Amniotic epithelial cell (primary cell): ENCODE measurements around the gene PTTG1IP.

ENCODE experiments used
- DNase-seq: peaks from one replicate; pipeline ENCODE4 v3.0.0-alpha.2; 2010; ENCODE audit warnings: low read depth

The PTTG1IP gene

DNA sequence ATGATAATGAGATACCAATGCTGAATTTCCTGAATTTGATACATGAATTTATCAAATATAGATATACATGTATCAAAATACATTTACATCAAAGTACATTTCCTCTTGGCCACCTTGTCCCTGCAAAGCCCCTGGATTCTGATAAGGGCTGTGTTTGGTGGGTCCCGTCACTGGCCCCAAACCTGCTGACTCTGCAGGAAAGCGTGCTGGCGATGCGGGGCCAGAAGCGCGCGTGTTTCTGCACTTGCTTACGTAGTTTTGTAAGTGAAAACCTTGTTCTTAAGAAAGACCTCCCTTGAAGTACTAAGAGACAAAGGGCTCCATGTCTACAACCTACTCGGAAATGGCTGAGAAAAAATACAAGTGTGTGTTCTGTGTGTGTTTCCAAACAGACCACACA is 36.2 kb upstream of the PTTG1IP start:
- no peak for DNase-seq

DNA sequence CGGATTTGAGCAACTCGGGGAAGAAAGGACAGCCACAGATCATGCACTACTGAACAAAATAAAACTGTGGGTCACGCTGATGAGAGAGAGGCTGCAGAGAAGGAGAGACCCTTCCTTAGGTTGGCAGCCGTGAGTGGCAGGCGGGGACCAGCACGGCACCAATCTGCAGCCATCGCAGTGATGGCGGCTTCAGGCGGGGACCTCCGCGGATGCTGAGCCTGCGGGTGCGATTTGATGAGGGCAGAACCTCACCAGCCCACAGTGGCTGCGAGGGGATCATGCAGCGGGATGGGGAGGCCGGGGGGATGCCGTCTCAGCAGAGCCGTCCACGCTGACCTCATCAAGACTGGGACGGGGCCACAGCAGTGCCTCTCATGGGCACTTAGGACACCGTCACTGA is 35.4 kb upstream of the PTTG1IP start:
- no peak for DNase-seq

DNA sequence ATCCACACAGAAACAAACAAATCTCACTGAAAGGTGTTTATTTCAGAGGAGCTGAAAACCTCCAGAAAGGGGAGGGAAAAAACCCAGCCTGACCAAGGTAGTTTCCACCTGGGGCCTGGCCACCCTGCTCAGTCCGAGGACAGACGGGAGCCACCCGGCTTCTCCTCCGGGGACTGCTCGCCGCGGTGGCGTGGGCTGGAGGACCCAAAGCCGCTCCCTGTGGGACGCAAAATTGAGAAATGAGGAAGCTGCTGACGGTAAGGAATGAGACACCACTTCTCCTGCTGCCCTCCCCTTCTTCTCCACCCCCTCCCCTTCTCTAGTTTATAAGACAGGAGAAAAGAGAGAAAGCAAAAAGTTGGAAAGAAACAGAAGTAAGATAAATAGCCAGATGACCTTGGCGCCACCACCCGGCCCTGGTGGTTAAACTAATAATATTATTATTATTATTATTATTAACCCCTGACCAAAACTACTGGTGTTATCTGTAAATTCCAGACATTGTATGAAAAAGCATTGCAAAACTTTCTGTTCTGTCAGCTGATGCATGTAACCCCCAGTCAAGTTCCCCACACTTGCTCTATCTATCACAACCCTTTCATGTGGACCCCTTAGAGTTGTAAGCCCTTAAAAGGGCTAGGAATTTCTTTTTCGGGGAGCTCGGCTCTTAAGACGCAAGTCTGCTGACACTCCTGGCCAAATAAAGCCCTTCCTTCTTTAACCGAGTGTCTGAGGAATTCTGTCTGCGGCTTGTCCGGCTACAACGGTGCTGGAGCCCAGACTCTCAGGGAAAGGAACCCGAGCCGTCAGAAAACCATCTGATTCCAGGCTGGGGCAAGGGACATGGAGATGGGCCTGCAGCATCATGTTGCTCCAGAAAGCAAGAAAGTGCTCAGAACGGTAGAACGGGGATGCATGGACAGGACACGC is 34.7 kb upstream of the PTTG1IP start:
- peak; percentile 38 for DNase-seq

DNA sequence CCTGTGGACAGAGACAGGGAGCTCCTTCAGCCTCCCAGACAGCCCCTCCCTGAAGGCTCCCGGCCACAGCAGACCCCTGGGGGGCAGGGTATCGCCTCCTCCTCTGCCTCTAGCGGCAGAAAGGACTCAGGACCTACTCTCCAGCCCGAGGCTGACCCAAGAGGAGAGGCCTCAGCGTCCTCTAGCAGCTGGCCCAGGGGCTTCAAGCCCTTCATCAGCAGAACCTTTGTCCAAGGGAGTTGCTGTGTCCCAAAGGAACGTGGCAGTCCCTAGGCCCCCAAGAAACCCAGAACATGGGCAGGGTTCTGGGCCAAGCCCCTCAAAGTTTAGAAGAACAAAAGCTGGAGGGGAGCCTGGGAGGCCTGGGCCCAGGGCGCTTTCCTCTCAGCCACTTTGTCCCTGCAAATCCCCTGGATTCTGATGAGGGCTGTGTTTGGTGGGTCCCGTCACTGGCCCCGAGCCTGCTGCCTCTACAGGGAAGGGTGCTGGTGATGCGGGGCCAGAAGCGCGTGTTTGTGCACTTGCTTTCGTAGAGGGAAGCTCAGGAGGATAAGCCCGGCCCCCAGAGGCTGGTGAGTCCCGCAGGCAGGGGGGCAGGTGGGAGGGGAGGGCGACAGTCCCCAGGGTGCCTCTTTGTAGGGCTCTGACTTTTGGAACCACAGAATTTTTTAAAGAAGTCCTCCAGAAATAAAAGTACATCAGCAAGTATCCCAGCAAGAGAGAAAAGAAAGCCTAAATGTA is 33.9 kb upstream of the PTTG1IP start:
- no peak for DNase-seq

DNA sequence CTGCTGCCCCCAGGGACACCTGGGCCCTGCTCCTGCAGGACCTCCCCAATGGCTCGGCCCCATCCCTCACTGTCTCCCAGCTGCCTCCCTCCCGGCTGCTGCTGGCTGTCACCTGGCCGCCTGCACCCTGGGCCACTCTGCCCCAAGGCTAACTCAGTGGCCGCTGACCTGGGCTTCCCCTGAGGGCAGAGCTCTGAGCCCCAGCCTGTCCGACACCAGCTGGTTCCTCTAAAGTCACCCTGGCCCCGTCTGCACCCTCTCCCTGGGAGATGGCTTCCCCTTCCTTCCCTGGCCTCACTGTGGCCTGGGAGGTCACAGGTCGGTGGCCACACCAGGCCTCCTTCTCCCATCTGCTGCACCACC is 32.2 kb upstream of the PTTG1IP start:
- no peak for DNase-seq

DNA sequence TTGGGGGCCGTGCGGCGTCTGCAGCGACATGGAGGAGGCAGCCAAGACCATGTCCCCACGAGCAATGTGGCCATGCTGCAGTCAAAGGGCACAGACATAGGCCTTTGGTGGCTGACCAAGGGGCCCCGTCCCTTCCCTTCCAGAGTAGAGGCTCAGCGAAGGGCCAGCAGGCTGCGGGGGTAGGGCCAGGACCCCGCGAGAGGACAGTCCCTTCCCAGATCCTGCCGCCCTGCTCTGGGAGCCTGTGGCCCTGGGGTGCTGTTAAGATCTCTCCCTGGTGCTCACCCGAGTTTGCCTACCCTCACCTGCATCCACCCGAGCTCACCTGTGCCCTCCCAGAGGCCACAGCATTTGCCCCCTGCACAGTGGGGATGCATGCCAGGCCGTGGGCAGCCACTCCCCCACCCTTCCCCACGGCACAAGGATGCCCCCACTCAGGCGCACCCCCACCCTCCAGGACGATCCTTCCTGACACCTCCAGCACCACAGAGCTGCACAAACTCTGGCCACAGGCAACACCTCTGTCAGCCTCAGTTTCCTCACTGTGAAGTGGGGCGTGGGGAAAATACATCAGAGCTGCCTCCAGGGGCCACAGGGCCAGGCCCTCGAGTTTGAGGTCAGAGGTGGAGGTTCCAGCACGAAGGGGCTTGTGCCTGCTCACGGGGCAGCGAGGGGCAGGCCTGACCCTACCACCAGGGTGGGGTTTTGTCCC is 31.7 kb upstream of the PTTG1IP start:
- DNase-seq, result no peak

DNA sequence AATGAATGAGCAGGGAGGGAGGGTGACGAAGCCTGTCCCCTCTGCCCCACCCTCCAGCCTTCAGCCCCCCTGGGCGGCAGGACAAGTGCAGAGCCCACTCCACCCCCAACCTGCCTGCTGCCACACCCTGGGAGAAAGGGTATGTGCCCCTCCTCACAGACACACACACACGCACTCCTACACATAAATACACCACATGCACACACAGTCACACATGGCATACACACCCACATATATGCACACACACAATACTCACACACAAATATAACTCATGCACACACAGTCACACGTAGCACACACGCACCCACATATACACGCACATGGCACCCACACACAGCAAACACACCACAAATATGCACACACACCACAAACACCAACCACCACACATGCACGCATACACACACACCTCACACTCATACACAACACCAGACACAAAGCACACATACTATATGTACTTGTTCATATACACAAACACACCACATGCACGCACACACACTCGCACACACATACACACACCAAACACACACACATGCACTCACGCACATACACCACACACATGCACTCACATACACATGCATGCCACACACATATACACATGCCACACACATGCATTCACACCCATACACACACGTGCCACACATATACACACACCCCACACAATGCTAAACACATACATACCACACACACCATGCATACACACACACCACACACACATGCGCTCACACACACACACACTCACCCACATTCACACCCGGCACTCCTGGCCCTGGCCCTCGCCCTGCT is 30.8 kb upstream of the PTTG1IP start:
- no peak for DNase-seq

DNA sequence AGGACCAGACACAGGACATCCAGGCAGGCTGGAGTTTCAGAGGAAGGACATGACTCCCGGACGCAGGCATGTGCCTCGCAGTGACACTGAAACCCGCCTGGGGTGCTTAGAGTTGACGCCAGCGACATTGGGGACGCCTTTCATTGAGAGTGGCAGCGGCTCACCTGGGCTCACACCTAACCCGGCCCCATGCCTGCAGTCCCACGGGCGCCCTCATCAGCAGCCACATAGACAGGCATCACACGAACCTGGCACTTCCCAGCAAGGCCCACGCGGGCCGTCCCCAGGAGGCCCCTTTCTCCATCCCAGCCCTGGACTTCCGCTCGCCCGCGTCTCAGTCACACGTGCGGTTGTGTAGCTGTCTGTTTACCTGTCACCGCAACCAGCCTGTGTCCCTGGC is 30.2 kb upstream of the PTTG1IP start:
- no peak for DNase-seq

DNA sequence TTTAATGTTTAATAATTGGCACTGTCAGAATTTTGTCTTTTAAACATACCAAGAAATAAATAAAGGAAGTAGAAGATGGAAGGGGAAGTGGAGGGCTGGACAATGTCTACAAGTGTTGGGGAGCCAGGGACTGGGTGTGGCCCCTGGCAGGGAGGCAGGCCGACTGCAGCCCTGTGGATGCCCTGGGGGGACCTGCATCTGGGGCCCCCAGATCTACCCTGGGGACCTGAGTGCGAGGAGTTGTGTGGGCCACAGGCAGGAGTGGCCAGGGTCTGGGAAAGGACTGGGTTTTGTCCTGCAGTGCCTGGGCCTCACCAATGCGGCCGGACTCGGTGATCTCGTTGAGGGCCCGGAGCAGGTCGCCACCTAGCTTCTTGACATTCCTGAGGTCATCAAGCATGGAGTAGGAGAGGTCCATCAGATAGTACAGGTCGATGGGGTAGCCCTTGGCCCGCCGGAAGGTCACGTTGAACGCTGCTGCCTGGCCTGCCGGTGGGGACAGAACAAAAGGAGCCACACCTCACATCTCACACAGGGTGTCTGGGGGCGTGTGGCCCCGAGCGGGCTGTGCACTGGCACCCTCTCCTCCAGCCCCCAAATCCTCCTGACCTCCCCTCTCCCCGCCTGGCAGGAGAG is 29.7 kb upstream of the PTTG1IP start:
- DNase-seq, result no peak

DNA sequence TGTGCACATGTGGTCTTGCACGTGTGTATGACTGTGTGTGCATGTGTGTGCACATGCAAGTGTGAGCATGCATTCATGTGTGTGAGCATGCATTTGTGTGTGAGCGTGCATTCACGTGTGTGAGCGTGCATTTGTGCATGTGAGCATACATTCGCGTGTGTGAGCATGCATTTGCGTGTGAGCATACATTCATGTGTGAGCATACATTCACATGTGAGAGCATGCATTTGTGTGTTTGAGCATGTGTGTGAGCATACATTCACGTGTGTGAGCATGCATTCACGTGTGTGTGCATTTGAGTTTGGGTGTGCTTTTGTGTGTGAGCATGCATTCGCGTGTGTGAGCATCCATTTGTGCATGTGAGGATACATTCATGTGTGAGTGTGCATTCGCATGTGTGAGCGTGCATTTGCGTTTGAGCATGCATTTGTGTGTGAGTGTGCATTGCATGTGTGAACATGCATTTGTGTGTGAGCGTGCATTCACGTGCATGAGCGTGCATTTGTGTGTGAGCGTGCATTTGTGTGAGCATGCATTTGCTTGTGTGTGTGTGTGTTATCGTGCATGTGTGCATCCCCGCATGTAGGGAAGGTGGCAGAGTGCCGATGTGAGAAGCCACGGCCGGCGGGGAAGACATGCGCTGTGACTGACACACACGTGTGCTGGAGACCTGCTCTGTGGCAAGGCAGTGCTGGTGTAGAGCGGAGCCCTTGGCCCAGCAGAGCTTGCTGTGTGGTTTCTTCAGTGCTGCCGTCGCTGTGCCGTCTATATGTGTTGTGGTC is 29.0 kb upstream of the PTTG1IP start:
- no peak for DNase-seq

DNA sequence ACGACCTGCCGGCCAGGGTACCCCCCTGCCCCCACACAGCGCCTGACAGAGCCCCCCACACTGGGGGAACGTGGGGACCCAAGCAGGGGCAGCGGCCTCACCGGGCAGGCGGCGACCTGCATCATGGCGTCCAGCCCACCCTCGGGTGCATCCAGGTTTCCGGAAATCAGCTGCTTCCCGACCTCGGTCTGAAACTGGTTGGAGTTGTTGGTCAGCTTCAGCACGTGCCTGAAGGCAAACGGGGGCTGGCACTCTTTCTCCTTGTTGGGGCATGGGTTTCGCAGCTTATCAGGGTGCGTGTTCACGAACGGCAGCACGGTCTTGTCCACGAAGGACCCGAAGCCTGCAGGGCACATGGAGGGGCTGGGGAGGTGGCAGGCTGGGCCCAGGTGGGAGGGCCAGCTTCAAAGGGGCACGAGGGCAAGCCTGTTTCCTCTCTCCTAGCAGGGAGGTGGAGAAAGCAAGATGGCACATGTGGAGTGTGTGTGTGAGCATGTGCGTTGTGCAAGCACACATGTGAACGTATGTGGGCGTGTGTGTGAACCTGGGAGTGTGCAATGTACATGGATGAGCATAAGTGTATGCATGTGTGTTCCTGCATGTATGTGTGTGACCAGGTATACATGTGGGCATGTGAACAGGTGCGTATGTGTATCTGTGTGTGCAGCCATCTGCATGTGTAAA is 28.0 kb upstream of the PTTG1IP start:
- no peak for DNase-seq

DNA sequence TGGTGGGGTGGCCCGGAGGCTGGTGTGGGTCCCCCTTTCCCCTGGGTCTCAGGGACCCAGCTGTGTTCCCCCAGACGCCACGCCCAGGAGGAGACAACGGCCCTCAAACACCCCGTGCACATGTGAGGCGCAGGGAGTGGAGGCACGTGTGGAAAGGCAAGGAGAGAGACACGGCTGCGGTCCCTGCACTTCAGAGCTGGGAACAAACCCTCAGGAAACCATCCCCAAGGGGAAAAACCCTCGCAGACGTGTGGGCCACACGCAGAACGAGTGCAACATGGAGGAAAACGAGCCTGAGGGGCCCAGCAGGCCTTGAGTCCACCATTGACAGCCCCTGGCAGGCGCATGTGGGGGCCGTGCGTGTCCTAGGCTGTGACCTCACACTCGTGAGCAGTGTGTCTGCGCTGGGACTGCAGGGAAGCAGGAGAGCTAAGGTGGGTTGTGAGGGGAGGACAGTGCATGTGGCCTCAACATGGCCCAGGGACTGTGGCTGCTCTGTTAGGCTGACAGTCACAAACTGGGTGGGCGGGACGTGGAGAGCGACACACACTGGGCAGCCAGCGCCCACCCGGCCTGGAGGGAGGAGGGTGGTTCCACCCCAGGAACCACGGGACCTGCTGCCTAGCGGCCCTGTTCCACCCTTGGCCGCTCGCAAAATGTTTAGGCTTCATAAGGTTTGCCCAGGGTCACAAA is 27.2 kb upstream of the PTTG1IP start:
- no peak for DNase-seq

DNA sequence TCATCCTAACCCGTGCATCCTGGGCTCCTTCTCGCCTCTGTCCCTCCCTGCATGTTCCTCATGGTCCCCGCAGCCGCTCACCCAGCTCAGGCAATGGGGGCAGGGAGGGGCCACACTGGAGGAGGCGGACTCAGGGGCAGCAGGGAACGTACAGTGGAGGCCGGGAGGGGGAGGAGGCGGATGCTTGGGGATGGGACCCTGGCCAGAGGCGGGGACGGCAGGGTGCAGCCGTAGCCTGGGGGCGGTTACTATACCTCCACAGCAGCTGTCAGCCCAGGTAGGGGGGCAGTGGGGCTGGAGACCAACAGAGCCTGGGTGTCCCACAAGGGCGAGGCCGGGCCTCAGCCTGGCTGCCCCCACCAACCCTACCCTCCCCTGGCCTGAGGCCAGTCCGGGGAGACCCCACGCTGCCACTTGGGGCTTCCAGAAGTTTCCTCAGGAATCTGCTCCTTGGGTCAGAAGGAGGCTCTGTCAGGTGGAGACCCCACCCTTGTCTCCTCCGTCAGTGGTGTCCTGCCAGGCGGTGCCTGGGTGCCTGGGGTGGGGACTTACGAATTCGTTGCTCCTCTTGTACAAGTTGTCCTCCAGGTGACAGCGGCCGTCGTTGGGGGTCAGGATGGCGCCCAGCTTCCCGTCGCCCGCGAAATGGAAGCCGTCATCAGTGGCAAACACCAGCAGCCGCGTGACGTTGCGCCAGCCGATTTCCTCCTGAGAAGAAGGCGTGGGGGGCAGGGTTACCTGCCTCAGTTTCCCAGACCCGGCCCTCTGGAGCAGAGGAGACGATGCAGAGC is 26.5 kb upstream of the PTTG1IP start:
- DNase-seq, result no peak

DNA sequence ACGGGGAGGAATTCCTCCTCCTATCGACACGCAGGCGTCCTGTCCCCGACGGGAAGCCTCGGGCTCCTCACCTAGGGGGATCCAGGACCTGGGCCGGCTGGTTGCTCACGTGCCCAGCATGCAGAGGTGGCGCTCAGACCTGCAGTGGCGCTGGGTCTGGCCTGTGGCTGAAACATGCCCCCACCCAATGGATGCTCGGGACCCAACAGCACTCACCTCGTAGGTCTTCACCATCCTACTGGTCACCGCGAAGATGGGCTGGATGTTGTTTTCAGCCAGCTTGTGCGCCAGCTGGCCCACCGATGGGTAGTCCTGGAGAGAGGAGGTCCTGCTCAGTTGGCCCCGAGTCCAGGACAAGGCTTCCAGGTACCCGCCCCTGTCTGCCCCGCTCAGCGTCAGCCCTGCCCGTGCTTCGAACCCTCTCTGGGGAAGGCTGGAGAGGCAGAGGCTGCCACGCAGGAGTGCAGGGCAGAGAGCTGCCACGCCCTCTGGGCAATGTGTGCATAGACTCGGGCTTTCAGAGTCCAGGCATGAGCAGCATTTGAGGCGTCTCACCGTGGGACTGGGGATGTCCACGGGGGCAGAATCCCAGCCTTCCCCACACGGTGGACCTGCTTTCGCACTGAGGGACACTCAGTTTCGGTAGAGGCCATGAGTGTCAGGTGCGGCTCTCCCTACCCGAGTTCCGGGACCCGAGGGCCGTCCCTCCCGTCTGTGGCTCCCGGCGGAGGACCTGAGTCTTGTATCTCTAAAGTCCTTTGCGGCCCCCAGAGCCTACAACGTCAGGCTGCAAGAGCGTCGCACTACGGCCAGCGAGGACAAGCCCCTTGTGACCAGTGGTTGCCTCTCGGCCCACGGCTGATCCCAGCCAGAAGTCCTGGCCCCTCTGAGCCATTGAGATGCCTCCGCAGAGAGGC is 25.6 kb upstream of the PTTG1IP start:
- no peak for DNase-seq

DNA sequence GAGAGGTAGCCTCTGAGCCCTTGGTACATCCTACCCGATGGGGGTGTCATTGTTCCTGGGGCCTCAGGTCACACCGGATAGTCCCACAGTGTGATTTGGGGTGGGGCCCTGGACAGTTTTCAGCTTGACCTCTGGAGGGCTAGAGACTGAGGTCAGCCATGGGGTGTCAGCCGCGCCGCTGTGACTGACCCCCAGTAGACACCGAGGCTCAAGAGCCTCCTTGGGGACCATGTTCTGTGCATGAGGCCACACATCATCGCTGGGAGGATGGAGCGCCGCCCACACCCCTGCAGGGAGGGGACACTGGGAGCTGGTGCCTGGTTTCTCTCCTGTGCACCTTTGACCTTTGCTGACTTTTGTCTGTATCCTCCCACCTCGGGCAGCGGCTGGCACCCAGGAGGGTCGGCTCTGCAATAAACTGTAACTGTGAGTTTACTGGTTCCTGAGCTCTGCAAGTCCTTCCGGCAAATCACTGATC is 24.6 kb upstream of the PTTG1IP start:
- DNase-seq, result no peak

DNA sequence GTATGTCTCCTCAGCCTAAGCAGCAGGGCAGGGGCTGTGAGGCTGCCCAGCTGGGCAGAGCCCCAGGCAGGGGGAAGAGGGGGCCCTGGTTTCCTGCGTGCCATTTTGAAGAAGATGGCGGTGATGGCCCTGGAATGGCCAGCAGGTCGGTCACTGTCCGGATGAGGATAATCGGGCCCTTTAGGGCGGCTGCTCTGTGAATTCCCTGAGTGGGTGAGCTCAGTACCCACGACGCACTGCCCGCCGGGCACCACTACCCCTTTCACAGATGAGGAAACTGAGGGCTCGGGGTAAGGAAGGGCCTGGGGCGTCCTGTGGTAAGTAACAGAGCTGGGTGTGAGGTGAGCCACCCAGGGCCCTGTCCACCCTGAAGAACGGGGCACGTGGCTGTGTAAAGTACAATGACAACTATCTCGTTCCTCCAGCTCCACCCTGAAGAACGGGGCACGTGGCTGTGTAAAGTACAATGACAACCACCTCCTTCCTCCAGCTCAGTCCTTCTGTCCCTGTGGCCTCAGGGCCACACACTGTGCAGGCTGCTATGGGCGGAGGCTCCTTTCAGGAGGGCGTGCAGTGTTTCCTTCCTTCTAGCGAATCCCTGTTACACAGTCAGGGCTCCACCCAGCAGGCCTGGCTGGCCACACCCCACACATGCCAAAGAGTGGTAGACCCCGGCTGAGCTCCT is 24.0 kb upstream of the PTTG1IP start:
- DNase-seq, result no peak
